GM12874 (cell line): Measurements from ENCODE around the gene PPP6R3.

Experiments used
- TF ChIP-seq, protein P1 (sequence below): IDR thresholded peaks from 2 replicates; pipeline ENCODE4 v1.5.1; 2011; ENCODE audit warnings: low read depth, mild to moderate bottlenecking, control low read depth, low read length, moderate library complexity; ENCODE audit not compliant: insufficient read depth

The PPP6R3 gene

DNA sequence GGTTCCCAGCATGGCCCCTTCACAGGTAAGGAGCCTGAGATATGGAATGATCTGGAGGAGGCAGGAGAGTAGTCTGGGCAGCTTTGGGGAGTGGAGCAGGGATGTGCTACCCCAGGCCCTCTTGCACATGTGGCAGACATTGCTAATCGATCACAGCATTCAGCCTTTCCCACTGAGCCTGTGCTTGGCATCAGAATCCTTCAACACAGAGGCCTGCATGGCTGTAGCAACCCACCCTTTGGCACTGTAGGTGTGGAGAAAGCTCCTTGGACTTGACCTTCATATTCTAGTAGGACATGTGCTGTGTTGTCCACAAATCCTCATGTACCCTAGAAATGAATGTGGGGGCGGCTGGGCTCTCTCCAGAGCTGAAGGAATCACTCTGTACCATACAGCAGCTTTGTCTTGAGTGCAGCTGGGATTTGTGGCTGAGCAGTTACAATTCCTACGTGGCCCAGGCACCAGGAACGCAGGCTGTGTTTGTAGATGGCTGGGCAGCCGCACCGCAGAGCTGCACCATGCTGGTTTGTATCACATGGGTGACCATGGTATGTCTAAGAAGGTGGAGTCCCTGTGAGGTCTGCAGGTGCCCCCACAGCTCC is 21.8 kb upstream of the PPP6R3 start:
- TF ChIP-seq, protein P1, sequence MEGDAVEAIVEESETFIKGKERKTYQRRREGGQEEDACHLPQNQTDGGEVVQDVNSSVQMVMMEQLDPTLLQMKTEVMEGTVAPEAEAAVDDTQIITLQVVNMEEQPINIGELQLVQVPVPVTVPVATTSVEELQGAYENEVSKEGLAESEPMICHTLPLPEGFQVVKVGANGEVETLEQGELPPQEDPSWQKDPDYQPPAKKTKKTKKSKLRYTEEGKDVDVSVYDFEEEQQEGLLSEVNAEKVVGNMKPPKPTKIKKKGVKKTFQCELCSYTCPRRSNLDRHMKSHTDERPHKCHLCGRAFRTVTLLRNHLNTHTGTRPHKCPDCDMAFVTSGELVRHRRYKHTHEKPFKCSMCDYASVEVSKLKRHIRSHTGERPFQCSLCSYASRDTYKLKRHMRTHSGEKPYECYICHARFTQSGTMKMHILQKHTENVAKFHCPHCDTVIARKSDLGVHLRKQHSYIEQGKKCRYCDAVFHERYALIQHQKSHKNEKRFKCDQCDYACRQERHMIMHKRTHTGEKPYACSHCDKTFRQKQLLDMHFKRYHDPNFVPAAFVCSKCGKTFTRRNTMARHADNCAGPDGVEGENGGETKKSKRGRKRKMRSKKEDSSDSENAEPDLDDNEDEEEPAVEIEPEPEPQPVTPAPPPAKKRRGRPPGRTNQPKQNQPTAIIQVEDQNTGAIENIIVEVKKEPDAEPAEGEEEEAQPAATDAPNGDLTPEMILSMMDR, result no peak

DNA sequence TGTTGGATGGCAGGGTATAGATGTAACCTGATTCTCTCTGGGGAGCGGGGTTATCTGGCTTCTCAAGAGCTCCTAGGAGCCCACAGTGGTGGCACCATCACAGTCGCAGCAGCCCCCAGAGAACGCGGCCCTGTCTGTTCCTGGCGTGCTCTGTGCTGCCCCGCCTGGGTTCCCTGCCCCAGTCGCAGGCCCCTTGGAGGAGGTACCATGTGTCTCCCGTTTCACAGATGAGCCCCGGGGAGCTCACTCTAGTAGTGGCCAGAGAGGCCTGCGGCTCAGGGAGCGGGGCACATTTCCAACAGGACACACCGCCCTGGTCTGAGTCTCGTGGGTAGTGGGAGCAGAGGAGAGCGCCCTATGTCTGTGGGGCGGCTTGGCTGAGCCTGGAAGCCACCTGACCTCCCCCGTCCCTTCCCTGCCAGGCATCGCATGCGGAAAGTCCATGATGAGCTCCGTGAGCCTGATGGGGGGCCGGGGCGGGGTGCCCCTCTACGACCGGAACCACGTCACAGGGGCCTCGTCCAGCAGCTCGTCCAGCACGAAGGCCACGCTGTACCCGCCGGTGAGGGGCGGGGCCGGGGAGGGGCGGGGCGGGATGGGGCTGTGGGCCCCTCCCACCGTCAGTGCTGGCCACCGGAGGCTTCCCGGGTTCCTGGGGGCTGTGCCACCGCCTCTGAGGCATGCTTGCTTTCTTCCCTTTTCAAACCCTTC is 21.0 kb upstream of the PPP6R3 start:
- TF ChIP-seq, protein P1, result no peak

DNA sequence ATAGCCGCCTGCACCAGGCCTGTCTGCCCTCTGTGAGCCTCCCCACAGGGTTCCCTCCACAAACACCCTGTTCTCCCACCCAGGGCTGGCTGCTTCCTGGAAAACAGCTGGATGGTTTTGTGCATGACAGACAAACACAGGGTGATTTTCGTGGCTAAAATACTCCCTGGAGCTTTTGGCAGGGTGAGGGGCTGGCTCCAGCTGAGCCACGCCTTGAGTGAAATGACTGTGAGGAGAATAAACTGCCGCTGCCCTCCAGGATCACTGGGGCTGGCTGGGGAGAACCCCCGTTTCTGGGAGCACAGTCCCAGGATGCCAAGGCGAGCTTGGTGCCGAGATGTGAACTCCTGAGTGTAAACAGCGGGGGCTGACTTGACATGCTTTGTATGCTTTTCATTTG is 20.3 kb upstream of the PPP6R3 start:
- TF ChIP-seq, protein P1, result no peak

DNA sequence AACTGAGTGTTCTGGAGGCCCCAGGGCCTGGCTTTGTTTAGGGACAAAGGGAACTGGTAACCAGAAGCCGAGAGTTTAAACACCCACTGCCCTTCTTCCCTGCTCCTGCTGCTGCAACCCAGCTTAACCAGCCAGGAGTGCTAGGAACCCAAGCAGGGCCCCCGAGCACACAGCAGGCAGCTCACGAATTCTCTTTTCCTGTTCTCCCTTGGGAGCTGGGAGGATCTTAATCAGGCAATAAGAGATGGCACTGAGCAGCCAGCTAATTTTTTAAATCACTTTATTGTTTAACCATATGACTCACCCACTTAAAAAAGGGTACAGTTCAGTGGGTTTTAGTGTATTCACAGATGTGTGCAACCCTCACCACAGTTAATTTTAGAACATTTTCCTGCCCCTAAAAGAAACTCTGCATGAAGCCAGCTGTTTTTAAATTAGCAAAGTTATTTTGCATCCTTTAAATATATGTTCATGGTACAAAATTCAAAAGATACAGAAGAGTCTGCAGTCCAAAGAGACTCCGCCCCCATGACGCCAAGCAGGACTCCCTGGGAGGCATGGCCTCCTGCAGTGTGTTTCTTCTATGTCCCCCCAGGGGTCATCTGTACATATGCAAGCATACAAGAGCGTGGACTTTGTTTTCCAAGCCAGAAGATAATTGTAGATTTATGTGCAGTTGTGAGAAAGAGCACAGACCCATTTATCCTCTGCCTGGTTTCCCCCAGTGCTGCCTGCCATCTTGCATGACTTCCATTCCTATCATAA is 18.9 kb upstream of the PPP6R3 start:
- TF ChIP-seq, protein P1, result no peak

DNA sequence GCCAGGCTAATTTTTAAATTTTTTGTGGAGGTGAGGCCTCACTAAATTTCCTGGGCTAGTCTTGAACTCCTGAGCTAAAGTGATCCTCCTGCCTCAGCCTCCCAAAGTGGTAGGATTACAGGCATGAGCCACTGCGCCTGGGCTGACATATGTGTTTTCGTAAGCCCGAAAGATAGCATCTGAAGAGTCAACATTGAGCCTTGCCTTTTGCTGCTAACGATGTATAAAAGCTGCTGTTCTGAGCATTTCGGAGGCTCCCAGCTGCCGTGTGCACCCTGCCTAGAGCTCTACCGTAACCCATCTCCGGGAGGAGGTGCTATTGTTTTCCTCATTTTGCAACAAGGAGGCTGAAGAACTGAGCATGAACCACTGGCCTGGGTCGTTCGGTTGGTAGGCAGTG is 18.1 kb upstream of the PPP6R3 start:
- TF ChIP-seq, protein P1, result no peak

DNA sequence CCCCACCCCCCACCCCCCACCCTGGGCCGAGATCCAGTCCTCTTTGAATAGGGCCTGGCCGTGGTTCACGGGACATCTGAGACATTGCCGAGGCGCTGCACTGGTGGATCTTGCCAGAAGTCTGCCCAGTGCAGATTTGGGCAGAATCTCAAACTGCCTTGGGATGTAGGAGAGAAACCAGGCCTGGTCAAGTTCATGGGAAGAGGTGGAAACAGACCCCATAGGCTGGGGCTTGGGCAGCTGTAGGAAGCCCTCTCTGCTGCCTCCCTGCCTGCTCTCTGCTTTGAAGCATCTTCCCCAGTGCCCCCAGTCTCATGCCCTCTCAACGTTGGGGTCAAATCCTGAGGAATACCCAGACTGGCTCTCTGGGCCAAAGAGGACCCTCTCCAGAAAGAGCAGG is 16.0 kb upstream of the PPP6R3 start:
- TF ChIP-seq, protein P1, result no peak

DNA sequence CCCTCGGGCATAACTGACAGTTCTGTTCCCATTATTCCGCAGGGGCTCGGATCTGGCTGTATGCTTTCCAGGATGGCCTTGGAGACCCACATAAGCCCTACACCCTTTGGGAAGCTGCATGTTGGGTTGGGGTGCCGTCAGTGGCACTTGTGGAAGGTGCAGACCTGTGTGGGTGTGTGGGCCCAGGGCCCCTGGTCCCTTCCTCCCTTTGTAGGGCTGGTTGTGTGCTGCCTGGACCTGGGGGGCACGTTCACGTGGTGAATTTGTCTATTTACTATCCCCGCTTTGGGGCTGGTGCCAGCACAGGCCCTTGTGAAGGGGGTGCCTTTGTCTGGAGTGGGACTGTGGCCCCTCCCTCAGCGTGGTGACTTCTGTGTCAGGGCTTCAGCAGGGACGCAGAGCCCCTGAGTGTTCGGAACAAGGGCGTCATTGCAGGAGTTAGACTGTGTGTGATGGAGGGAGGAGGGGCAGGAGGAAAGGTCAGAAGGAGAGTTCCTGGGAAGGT is 15.0 kb upstream of the PPP6R3 start:
- TF ChIP-seq, protein P1, result no peak
